ENCODE data around the gene AGAP4. TPM values are rescaled to one million over a fixed set of nuclear protein-coding genes. Genes with fewer than 3 reads are reported as not detected.
"Not testable (repeated sequence)": the region's sequence is repeated elsewhere in the genome, so short reads cannot be mapped to it uniquely, and the experiment has no call there.

The AGAP4 gene
- 10 to 100 TPM; 16.9 to 43.7 (median 31.3) TPM for total RNA-seq
- total RNA-seq (2013), result 29.0 TPM

- H3K27me3 Mint-ChIP-seq (ENCODE audit: low read depth in 2 of 2); DNase-seq; H3K36me3 ChIP-seq (ENCODE audit: control insufficient read depth, insufficient read depth, low read length); H3K27ac Mint-ChIP-seq; intact Hi-C loops (cut with micrococcal nuclease); H3K4me1 Mint-ChIP-seq; H3K27ac ChIP-seq (ENCODE audit: low read length); ATAC-seq; H3K27me3 ChIP-seq (ENCODE audit: control insufficient read depth, insufficient read depth, low read length); H3K4me3 ChIP-seq (ENCODE audit: low read length); H3K4me3 Mint-ChIP-seq; H3K4me1 ChIP-seq (ENCODE audit: control insufficient read depth, insufficient read depth, low read length); H3K36me3 Mint-ChIP-seq; H3K9me3 ChIP-seq (ENCODE audit: control insufficient read depth, insufficient read depth, low read length); H3K9me3 Mint-ChIP-seq: not testable (repeated sequence)
- WGBS (ENCODE audit: insufficient coverage), result no CpG with 5 or more reads among the region's 15 CpGs
Observed at GRCh38 chr10:45847400-45847799, at the start of gene AGAP4. Gene AGAP4 (minus strand): TSS chr10:45847500. CDS start chr10:45847347, 153 bp downstream.

- H3K27me3 Mint-ChIP-seq (ENCODE audit: low read depth in 2 of 2); H3K27ac ChIP-seq (ENCODE audit: low read length); H3K27ac Mint-ChIP-seq; ATAC-seq; DNase-seq; H3K4me3 Mint-ChIP-seq; H3K9me3 ChIP-seq (ENCODE audit: control insufficient read depth, insufficient read depth, low read length); H3K4me1 Mint-ChIP-seq; intact Hi-C loops (cut with micrococcal nuclease); H3K36me3 ChIP-seq (ENCODE audit: control insufficient read depth, insufficient read depth, low read length); H3K36me3 Mint-ChIP-seq; H3K9me3 Mint-ChIP-seq; H3K4me1 ChIP-seq (ENCODE audit: control insufficient read depth, insufficient read depth, low read length); H3K27me3 ChIP-seq (ENCODE audit: control insufficient read depth, insufficient read depth, low read length); H3K4me3 ChIP-seq (ENCODE audit: low read length): not testable (repeated sequence)
- WGBS (ENCODE audit: insufficient coverage), result no CpG with 5 or more reads among the region's 4 CpGs
Observed at GRCh38 chr10:45890721-45891120, 43.4 kb upstream of the AGAP4 start.

GRCh38 chr10:45889539-45890230 lies 42.4 kb upstream of the AGAP4 start:
- H3K27me3 ChIP-seq (ENCODE audit: control insufficient read depth, insufficient read depth, low read length); H3K27me3 Mint-ChIP-seq (ENCODE audit: low read depth in 2 of 2); H3K4me3 Mint-ChIP-seq; ATAC-seq; H3K27ac Mint-ChIP-seq; DNase-seq; H3K36me3 Mint-ChIP-seq; H3K4me3 ChIP-seq (ENCODE audit: low read length); H3K4me1 Mint-ChIP-seq; H3K9me3 ChIP-seq (ENCODE audit: control insufficient read depth, insufficient read depth, low read length); H3K9me3 Mint-ChIP-seq; H3K27ac ChIP-seq (ENCODE audit: low read length); H3K36me3 ChIP-seq (ENCODE audit: control insufficient read depth, insufficient read depth, low read length); intact Hi-C loops (cut with micrococcal nuclease); H3K4me1 ChIP-seq (ENCODE audit: control insufficient read depth, insufficient read depth, low read length): not testable (repeated sequence)
- WGBS (ENCODE audit: insufficient coverage), result no CpG with 5 or more reads among the region's 1 CpG

GRCh38 chr10:45882880-45883279 lies 35.6 kb upstream of the AGAP4 start:
- H3K27ac Mint-ChIP-seq; H3K27ac ChIP-seq (ENCODE audit: low read length); H3K36me3 ChIP-seq (ENCODE audit: control insufficient read depth, insufficient read depth, low read length); H3K4me1 ChIP-seq (ENCODE audit: control insufficient read depth, insufficient read depth, low read length); H3K4me3 ChIP-seq (ENCODE audit: low read length); H3K27me3 Mint-ChIP-seq (ENCODE audit: low read depth in 2 of 2); H3K9me3 Mint-ChIP-seq; H3K9me3 ChIP-seq (ENCODE audit: control insufficient read depth, insufficient read depth, low read length); H3K4me1 Mint-ChIP-seq; intact Hi-C loops (cut with micrococcal nuclease); ATAC-seq; H3K27me3 ChIP-seq (ENCODE audit: control insufficient read depth, insufficient read depth, low read length); DNase-seq; H3K4me3 Mint-ChIP-seq; H3K36me3 Mint-ChIP-seq: not testable (repeated sequence)
- no CpG with 5 or more reads among the region's 2 CpGs for WGBS (ENCODE audit: insufficient coverage)

GRCh38 chr10:45865404-45865803 lies 18.1 kb upstream of the AGAP4 start:
- H3K36me3 ChIP-seq (ENCODE audit: control insufficient read depth, insufficient read depth, low read length); ATAC-seq; H3K9me3 ChIP-seq (ENCODE audit: control insufficient read depth, insufficient read depth, low read length); DNase-seq; H3K27me3 ChIP-seq (ENCODE audit: control insufficient read depth, insufficient read depth, low read length); H3K9me3 Mint-ChIP-seq; intact Hi-C loops (cut with micrococcal nuclease); H3K4me3 ChIP-seq (ENCODE audit: low read length); H3K4me1 Mint-ChIP-seq; H3K27ac Mint-ChIP-seq; H3K27me3 Mint-ChIP-seq (ENCODE audit: low read depth in 2 of 2); H3K36me3 Mint-ChIP-seq; H3K27ac ChIP-seq (ENCODE audit: low read length); H3K4me1 ChIP-seq (ENCODE audit: control insufficient read depth, insufficient read depth, low read length); H3K4me3 Mint-ChIP-seq: not testable (repeated sequence)
- 98% methylated on average over 32 of the region's 33 CpGs for WGBS (ENCODE audit: insufficient coverage)

- H3K4me3 Mint-ChIP-seq; H3K27ac Mint-ChIP-seq; H3K27me3 Mint-ChIP-seq (ENCODE audit: low read depth in 2 of 2); H3K4me1 Mint-ChIP-seq; H3K9me3 Mint-ChIP-seq; ATAC-seq; H3K4me1 ChIP-seq (ENCODE audit: control insufficient read depth, insufficient read depth, low read length); H3K27ac ChIP-seq (ENCODE audit: low read length); DNase-seq; H3K27me3 ChIP-seq (ENCODE audit: control insufficient read depth, insufficient read depth, low read length); H3K4me3 ChIP-seq (ENCODE audit: low read length); H3K9me3 ChIP-seq (ENCODE audit: control insufficient read depth, insufficient read depth, low read length); H3K36me3 ChIP-seq (ENCODE audit: control insufficient read depth, insufficient read depth, low read length); H3K36me3 Mint-ChIP-seq; intact Hi-C loops (cut with micrococcal nuclease): not testable (repeated sequence)
- 100% methylated on average over 1 of the region's 3 CpGs for WGBS (ENCODE audit: insufficient coverage)
Observed at GRCh38 chr10:45864264-45864663, 17.0 kb upstream of the AGAP4 start.

GRCh38 chr10:45863632-45864031 lies 16.3 kb upstream of the AGAP4 start:
- H3K27ac Mint-ChIP-seq; H3K4me3 ChIP-seq (ENCODE audit: low read length); H3K36me3 Mint-ChIP-seq; ATAC-seq; H3K36me3 ChIP-seq (ENCODE audit: control insufficient read depth, insufficient read depth, low read length); H3K9me3 Mint-ChIP-seq; H3K27me3 ChIP-seq (ENCODE audit: control insufficient read depth, insufficient read depth, low read length); intact Hi-C loops (cut with micrococcal nuclease); H3K4me3 Mint-ChIP-seq; H3K4me1 ChIP-seq (ENCODE audit: control insufficient read depth, insufficient read depth, low read length); H3K27me3 Mint-ChIP-seq (ENCODE audit: low read depth in 2 of 2); H3K27ac ChIP-seq (ENCODE audit: low read length); H3K4me1 Mint-ChIP-seq; DNase-seq; H3K9me3 ChIP-seq (ENCODE audit: control insufficient read depth, insufficient read depth, low read length): not testable (repeated sequence)
- 100% methylated on average over 1 of the region's 2 CpGs for WGBS (ENCODE audit: insufficient coverage)

GRCh38 chr10:45857931-45858330 lies 10.6 kb upstream of the AGAP4 start:
- H3K27ac Mint-ChIP-seq; ATAC-seq; intact Hi-C loops (cut with micrococcal nuclease); DNase-seq; H3K27me3 Mint-ChIP-seq (ENCODE audit: low read depth in 2 of 2); H3K9me3 ChIP-seq (ENCODE audit: control insufficient read depth, insufficient read depth, low read length); H3K9me3 Mint-ChIP-seq; H3K4me1 ChIP-seq (ENCODE audit: control insufficient read depth, insufficient read depth, low read length); H3K4me1 Mint-ChIP-seq; H3K4me3 Mint-ChIP-seq; H3K36me3 Mint-ChIP-seq; H3K4me3 ChIP-seq (ENCODE audit: low read length); H3K27me3 ChIP-seq (ENCODE audit: control insufficient read depth, insufficient read depth, low read length); H3K27ac ChIP-seq (ENCODE audit: low read length); H3K36me3 ChIP-seq (ENCODE audit: control insufficient read depth, insufficient read depth, low read length): not testable (repeated sequence)
- 96% methylated on average over 3 of the region's 4 CpGs for WGBS (ENCODE audit: insufficient coverage)
